ENCODE data around the gene CASP4. TPM values are rescaled to one million over a fixed set of nuclear protein-coding genes. Genes with fewer than 3 reads are reported as not detected.
"Not testable (repeated sequence)": the region's sequence is repeated elsewhere in the genome, so short reads cannot be mapped to it uniquely, and the experiment has no call there.

The CASP4 gene
- 15.1 TPM for total RNA-seq
- long read RNA-seq, partial matches to known transcripts = 0 of 4 reads
- long read RNA-seq, other reads (novel, unspliced or antisense) = 1 of 4 reads

DNA sequence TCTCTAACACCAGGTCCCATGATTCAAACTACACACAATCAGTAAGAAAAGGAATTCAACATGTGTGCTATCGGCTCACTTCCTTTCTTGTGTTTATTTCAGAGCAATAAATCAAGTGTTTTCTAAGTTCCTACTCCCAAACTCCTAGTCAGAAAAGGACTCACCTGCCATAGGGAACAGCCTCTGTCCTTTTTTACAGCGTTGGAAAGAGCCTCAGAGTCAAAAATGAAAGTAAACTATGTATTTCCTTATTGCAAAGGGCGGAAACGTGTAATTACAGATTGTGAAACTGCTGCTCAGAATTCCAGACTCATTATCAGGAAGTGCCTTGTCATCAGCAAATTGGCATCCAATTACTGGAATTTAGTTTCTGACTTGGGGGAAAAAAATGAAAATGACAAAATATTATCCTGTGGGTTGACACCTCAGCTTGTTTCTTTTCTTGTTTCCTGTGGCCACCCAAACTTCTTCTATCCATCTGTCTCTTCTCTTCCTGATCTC lies at the start of gene CASP4:
CASP4 (minus strand) TSS at position 220 of the 501 bp plus-strand sequence; CDS start at position 171, 49 bp downstream.
- ATAC-seq (peak; percentile 87), DNase-seq (ENCODE audit: missing footprints) (no peak)
- intact Hi-C loops (cut with DNase I) = no loop called here

DNA sequence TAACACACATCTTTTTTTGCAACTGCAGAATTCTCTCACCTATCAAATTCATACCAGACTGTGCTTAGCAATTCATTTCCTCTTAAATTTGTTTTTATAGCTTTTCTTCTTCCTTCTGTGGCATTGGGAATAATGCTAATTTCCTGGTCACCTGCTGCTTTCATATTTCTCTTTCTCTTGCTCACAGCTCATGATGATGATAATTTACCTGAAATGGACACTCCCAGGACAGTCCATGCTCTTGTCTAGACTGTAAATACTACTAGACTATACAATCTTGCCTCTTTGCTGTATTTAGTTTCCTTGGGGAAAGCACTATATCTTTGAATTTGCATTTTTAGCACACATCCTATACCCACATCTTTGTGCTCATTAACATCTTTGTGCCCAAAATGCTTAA lies 39.1 kb upstream of the CASP4 start:
- intact Hi-C loops (cut with DNase I) = no loop called here
- DNase-seq (ENCODE audit: missing footprints) (no peak), ATAC-seq (no peak)

DNA sequence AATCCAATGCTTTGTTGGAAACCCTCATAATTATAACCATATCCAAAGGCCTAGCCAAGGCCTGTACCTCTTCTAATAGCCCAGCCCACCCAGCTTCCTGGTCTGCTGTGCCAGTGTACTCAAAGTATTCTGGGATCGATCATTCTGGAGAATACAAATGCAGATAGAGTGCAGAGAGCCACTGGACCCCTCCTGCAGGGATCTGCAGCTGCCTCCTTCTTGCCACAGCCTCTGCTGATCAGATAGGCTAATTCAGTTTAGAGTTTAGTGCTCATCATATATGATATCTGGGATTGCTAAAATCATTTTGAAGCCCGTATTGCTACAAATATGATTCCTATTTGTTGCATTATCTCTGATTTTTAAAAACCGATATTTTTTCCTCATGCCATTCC lies 37.1 kb upstream of the CASP4 start:
- intact Hi-C loops (cut with DNase I) = no loop called here
- ATAC-seq = no peak
- DNase-seq (ENCODE audit: missing footprints) = no peak

DNA sequence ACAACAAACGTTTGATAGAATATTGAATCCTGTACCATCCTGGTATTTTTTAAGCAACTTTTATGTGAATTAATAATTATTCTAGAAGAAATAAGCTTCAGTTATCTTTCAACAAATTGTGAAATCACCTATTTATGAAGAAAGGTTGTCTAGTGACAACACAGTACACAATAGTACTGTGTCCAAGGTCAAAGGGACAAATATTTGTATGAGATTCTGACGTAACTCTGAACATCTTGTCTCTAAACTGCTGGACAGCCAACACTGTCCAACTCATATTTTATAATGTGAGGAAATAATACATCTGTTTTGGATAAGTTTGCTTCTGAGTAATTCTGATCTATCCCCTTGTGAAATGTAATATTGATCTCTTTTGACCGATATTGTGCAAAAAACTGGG lies 35.6 kb upstream of the CASP4 start:
- DNase-seq (ENCODE audit: missing footprints) (no peak), ATAC-seq (no peak)
- intact Hi-C loops (cut with DNase I) = no loop called here

DNA sequence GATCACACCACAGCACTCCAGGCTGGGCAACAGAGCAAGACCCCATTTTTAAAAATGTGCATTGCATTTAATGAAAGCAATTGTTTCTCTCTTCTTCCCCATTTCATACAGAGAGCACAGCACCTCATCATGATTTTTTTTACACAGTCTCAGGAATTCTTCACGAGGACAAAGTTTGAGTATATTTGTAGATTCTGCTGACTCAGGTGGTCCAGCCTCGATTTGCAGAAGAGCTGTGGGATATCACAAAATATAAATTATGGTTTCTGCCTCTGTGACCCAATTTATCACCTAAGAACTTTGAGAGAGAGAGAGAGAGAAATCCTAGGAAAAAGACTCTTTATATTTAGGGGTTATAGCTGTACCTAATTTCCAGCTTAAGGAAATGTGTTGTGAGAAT lies 34.8 kb upstream of the CASP4 start:
- DNase-seq (ENCODE audit: missing footprints) = no peak
- intact Hi-C loops (cut with DNase I) = no loop called here
- no peak for ATAC-seq

DNA sequence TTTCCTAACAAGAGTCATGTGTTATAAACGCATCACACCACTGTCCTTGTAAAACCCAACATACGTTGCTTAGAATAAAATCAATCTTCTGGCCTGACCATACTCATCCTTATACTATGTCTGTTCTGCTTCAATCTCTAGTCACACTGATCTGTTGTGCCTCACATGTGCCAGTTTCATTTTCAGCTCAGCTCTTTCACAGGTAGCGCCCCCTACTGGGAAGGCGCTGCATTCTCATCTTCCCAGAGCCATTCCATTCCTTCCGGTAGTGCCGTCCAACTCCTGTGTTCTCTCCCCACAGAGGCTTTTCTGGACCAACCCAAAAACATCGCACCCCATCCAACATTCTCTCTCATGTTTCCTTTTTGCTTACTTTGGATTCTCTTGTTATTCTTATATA lies 32.4 kb upstream of the CASP4 start:
- ATAC-seq (no peak), DNase-seq (ENCODE audit: missing footprints) (no peak)
- intact Hi-C loops (cut with DNase I) = no loop called here

DNA sequence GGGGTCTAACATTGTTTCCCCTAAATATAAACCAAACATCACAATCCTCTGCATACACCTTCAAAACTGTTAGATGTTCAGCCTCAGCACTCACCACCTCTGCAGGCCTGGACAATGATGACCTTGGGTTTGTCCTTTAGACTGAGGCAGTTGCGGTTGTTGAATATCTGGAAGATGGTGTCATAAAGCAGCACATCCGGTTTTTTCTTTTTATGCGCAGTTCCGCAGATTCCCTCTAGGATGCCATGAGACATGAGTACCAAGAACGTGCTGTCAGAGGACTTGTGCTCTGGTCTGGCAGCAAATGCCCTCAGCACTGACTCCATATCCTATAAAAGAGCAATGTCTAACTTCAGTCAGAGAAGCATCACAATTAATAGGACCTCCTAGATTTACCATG lies 31.8 kb upstream of the CASP4 start:
- intact Hi-C loops (cut with DNase I) = no loop called here
- no peak for ATAC-seq

DNA sequence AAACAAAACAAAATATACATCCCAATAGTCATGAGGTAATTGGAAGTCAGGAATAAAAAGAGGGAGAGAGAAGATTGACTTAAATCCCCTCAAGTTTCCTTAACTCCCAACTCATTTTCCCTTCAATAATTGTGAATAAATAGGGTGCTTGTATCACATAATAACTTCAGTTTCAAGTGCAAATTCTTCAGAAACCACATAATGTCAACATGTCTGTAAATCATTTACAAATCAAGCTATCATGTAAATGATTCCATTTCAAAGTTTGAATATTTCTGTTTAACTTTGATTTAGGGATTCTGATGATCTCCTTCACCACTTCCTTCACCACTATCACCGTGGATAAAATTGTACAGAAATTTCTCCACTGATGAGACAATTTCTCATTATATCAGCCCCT lies 31.3 kb upstream of the CASP4 start:
- intact Hi-C loops (cut with DNase I) = no loop called here
- DNase-seq (ENCODE audit: missing footprints) = no peak
- no peak for ATAC-seq

More for the DNA sequence above, 31.8 kb upstream of the CASP4 start:
- no peak for DNase-seq (ENCODE audit: missing footprints)

DNA sequence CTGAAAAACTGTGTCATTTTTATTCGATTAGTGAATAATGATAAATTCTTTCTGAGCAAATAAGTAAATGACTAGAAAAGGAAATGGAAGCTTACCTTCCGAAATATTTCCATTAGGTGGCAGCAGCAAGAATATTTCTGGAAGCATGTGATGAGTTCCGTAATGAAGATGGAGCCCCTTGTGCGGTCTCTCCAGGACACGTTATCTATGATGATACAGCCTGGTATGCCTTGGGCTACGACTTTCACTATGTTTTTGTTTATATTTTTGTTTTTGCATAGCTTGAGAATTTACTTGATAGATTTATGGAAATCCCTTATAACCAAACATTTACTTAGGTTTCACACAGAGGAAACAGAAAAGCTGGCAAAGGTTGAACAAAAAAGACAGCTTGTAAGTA lies 28.9 kb upstream of the CASP4 start:
- DNase-seq (ENCODE audit: missing footprints) = no peak
- intact Hi-C loops (cut with DNase I) = no loop called here
- no peak for ATAC-seq

DNA sequence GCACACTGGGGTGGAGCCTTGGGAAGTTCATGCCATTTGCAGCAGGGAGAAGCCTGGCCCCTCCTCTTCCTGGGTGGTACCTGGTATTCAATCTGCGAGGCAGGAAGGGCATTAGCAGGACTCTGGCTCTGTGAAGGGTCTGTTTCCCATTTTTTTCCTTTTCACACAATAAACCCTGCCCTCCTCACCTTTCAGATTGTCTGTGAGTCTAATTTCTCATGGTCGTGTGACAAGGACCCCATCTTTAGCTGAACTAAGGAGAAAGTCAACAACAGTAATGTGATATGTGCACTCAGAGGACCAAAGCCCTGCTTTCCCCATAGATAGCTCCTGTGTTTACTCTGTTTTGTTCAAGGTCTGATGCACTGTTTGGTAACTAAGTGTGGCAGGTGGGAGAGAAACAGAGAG lies 26.6 kb upstream of the CASP4 start:
- DNase-seq (ENCODE audit: missing footprints) (no peak), ATAC-seq (no peak)
- intact Hi-C loops (cut with DNase I) = no loop called here

DNA sequence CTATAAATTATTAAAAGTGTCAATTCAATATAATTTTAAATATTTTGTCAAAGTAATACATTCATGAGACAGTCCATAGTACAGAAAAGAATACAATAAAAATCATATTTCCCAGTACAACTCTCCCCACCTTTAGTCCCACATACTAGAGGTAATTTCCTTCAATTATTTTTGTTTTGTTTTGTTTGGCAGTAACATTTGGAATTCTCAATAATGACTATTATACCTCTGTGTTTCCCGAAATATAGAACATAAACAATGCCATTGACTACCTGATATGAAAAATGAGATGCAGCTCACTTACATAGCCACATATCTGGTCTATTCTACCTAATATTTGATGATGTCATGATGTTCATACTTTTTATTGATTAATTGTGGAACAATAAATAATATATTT lies 24.4 kb upstream of the CASP4 start:
- DNase-seq (ENCODE audit: missing footprints) = no peak
- ATAC-seq = no peak
- intact Hi-C loops (cut with DNase I) = no loop called here

DNA sequence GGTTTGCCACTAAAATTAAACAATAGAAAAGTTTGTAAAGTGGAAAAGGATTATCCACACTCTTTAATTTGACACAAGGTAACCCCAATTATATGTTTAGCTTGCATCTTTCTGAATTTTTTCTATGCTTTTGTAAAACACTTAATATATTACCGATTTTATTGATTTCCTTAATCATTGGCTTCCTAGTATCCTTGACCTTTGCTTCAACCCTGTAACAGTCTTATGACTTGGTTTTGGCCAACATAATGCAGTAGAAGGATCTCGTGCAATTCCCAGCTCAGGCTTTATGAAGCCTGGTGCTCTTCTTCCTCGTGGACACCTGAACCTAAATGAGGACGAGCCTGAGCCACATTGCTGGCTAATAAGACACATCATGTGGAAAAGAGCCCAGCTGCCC lies 23.6 kb upstream of the CASP4 start:
- intact Hi-C loops (cut with DNase I) = no loop called here
- DNase-seq (ENCODE audit: missing footprints) (no peak), ATAC-seq (no peak)

DNA sequence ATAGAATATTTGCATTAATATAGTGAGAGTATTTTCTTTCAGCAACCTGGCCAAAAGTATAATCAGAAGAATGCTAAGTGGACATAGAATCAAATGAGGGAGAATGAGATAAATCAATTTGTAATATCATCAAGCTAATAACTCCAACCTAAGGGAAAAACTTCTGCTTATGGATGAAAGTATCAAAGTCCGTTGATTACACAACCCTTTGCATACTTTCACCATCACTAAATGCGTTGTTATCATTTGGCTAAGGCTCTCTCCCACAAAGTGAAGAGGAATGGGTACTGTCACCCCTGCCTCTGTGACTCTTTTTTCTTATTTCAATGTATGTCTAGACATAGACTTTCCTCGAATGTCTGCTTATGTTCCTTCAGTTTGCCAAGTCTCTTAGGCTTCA lies 16.4 kb upstream of the CASP4 start:
- DNase-seq (ENCODE audit: missing footprints) = no peak
- intact Hi-C loops (cut with DNase I) = no loop called here
- ATAC-seq = no peak

DNA sequence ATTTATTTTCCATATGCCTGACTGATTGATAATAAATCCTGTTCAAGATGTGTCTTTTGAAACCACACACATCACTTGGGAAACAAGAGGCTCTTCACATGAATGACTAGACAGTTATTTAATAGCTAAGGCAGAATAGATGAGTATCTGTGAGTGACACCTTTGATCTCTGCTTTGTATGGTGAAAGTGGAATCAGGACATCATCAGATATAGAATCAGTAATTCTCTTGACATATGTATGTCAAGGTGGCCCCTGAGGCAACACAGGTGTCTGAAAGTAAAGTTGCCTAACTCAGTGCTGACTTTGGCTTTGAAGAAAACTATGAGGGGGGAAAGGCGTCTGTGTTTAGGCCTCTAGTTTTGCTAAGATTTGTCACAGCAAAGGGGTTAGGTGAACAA lies 11.5 kb upstream of the CASP4 start:
- ATAC-seq (no peak), DNase-seq (ENCODE audit: missing footprints) (no peak)
- intact Hi-C loops (cut with DNase I) = no loop called here

DNA sequence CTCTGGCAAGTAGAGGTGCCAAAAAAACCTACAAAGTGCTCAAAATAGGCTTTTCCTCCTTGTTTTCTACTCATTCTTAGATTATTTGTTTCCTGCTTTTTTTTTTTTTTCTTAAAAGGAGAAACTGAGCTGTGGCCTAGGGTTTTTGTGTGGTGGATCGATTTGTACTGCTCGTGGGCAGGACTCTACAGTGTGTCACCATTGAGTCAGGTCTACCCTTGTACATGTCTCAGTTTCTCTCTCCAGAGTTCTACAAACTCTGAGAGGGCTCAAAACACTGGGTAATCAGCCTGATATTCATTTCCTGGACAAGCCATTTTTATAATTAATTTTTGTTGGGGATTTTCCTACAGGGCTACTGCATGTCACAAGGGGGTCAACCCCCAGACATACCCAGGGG lies 5.2 kb upstream of the CASP4 start:
- DNase-seq (ENCODE audit: missing footprints) (no peak), ATAC-seq (no peak)
- intact Hi-C loops (cut with DNase I) = no loop called here

DNA sequence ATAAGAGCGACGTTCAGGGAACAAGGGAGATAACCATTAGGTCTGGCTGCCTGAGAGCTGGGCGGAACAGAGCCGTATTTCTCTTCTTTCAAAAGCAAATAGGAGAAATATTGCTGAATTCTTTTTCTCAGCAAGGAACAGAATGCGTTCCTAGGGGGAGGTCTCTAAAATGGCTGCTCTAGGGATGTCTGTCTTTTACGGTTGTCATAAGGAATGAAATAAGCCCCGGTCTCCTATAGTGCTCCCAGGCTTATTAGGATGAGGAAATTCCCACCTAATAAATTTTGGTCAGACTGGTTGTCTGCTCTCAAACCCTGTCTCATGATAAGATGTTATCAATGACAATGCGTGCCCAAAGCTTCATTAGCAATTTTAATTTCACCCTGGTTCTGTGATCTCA lies 4.5 kb upstream of the CASP4 start:
- ATAC-seq; intact Hi-C loops (cut with DNase I): not testable (repeated sequence)

DNA sequence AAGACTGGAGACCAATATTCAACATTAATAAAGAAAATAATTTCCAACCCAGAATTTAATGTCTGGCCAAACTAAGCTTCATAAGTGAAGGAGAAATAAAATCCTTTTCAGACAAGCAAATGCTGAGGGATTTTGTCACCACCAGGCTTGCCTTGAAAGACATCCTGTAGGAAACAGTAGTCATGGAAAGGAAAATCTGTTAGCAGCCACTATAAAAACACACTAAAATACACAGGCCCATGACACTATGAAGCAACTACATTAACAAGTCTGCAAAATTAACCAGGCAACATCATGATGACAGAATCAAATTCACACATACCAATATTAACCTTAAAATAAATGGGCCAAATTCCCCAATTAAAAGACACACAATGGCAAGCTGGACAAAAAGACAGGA lies 2.4 kb upstream of the CASP4 start:
- ATAC-seq (no peak), DNase-seq (ENCODE audit: missing footprints) (no peak)
- intact Hi-C loops (cut with DNase I) = no loop called here

More for the DNA sequence above, 4.5 kb upstream of the CASP4 start:
- not testable (repeated sequence) for DNase-seq (ENCODE audit: missing footprints)

DNA sequence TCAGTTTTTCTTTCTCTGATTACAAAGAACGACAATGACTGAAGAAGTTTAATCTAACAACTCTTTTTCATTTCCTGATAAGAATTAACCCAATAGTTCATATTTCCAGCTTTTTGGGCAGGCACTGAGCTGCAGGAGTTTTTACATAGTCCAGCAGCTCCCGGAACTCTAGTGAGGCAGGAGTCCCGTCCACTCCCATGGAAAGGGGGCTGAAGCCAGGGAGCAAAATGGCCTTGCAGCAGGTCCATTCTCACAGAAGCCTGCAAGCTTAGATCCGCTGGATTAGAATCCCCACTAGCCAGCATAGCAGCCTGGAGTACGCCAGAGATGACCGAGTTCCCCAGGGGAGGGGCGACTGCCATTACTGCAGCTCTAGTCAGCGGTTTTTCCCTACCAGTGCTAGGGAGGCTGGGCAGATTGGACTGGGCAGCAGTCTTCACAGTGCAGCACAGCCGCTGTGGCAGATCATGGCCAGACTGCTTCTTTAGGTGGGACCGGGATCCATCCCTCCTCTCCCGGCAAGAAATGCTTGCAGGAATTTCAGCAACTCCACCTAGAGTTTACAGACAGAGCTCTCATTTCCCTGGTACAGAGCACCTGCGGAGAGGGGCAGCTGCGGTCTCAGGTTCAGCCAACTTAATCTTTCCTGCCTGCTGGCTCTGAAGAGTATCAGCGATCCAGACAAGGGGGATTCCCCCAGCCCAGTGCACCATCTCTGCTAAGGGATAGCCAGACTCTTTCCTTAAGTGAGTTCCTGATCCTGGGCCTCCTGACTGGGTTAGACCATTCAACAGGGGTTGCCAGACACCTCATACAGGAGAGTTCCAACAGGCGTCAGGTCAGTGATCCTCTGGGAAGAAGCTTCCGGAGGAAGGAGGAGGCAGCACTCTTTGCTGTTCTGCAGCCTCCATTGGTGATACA lies 742 bp upstream of the CASP4 start:
- ATAC-seq (peak; percentile 69), DNase-seq (ENCODE audit: missing footprints) (peak; percentile 65)
- intact Hi-C loops (cut with DNase I) = no loop called here

DNA sequence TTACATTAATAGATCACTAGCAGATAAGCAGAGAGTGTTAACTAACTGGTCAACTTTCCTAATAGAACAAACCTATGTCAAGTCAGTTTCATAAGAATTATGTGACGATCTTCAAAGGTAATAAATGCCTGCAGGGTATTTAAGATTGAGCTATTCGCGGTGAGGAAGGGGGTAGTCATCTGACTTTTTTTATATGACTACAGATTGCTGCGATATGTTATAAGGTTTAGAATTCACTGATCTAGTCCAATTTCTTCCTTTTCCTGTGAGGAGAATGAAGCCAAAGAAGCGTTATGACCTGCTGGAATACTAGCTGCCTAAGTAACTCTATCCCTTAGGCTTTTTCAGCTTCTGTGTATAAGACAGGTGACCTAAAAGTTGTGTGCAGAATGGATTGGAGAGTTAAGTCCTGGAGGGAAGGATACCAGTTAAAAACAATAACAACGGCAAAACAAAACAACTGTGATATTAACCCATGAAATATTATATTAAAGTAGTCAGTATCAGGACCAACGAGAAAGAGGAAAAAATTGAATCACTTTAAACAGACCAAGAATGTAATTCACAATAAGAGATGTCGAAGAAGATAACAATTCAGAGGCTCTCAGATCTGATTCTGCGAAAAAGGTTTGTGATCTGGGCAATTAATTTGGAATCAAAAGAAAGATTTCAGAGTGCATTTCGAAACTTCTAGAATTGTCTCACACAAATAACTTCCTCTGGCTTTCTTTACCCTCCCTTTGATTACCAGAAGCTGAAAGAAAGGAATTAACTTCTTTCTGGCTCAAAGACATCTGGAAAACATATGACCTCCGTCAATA lies 630 bp downstream of the CASP4 start:
- DNase-seq (ENCODE audit: missing footprints) (no peak), ATAC-seq (peak; percentile 26)
- intact Hi-C loops (cut with DNase I) = no loop called here

DNA sequence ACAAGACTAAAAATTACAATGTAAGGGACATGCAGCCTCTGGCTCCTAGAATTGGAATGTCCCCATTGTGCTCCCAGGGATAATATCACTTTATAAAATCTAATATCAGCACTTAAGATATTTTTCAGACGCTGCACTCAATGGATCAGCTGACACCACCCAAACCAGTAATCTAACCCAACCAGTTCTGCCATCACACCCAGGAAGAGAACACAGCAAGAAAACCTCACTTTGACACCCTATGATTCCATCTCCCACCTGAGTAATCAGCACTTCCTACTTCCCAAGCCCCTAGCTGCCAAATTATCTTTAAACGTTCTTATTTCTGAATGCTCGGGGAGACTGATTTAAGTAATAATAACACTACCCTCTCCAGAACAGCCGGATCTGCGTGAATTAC lies 2.6 kb downstream of the CASP4 start:
- no peak for ATAC-seq
- intact Hi-C loops (cut with DNase I) = no loop called here
- no peak for DNase-seq (ENCODE audit: missing footprints)
